WTC11 (cell line): ENCODE data around the gene JAKMIP1. TPM values are rescaled to one million over a fixed set of nuclear protein-coding genes. Genes with fewer than 3 reads are reported as not detected.

Experiments
- ATAC-seq: fragments of 200-7000 bp; cut with Tn5 transposase; 2 replicates; pipeline ENCODE4 v1.10.0; 2021; ENCODE audit warnings: mild to moderate bottlenecking, moderate library complexity
- CTCF ChIA-PET: fragments of 300-600 bp; sonication (Branson Sonifier 250); formaldehyde crosslinking; loops from one replicate; lab custom pipeline; 2021; ENCODE audit warnings: antibody characterized with exemption; lab: Charles Lee
- POLR2A ChIA-PET: fragments of 350-600 bp; sonication (Branson Sonifier 250); formaldehyde crosslinking; loops from one replicate; lab custom pipeline; 2021; ENCODE audit warnings: antibody characterized with exemption; lab: Charles Lee
- DNase-seq: peaks from one replicate; pipeline ENCODE4 v3.0.0; 2021; ENCODE audit warnings: low spot score
- H3K27ac Mint-ChIP-seq: 2 replicates; pipeline ENCODE4 v1.8.0; 2021; ENCODE audit warnings: mixed read lengths
- H3K27me3 Mint-ChIP-seq: 2 replicates; pipeline ENCODE4 v1.8.0; 2021; ENCODE audit warnings: low read depth, mild to moderate bottlenecking, moderate library complexity, mixed read lengths
- H3K36me3 Mint-ChIP-seq: 2 replicates; pipeline ENCODE4 v1.8.0; 2021; ENCODE audit warnings: mixed read lengths
- H3K4me1 Mint-ChIP-seq: 2 replicates; pipeline ENCODE4 v1.8.0; 2022; ENCODE audit warnings: mixed read lengths
- H3K4me3 Mint-ChIP-seq: 2 replicates; pipeline ENCODE4 v1.8.0; 2021; ENCODE audit warnings: mild to moderate bottlenecking, moderate library complexity, mixed read lengths
- H3K9me3 Mint-ChIP-seq: 2 replicates; pipeline ENCODE4 v1.8.0; 2021; ENCODE audit warnings: mixed read lengths
- CDX4 ChIP-seq: fragments of 250-450 bp; sonication (Bioruptor Pico); IDR thresholded peaks from 2 replicates; pipeline ENCODE4 v1.9.0; 2021; ENCODE audit warnings: moderate library complexity, mild to moderate bottlenecking, inconsistent platforms, borderline replicate concordance
- ETV6 ChIP-seq: sonication (generic); formaldehyde crosslinking; IDR thresholded peaks from 2 replicates; pipeline ENCODE4 v1.8.1; 2022; ENCODE audit warnings: mild to moderate bottlenecking, missing genetic modification reagents
- GRHL2 ChIP-seq: fragments of 250-450 bp; sonication (Bioruptor Pico); IDR thresholded peaks from 2 replicates; pipeline ENCODE4 v1.8.0; 2022; ENCODE audit warnings: mild to moderate bottlenecking, moderate library complexity; ENCODE audit not compliant: insufficient replicate concordance, severe bottlenecking
- IRF1 ChIP-seq: sonication (generic); formaldehyde crosslinking; IDR thresholded peaks from 2 replicates; pipeline ENCODE4 v1.8.0; 2023; ENCODE audit warnings: missing genetic modification reagents
- NFATC4 ChIP-seq: fragments of 250-450 bp; sonication (Bioruptor Pico); IDR thresholded peaks from 2 replicates; pipeline ENCODE4 v1.9.0; 2021; ENCODE audit warnings: mild to moderate bottlenecking
- OVOL2 ChIP-seq: fragments of 250-450 bp; sonication (Bioruptor Pico); IDR thresholded peaks from 2 replicates; pipeline ENCODE4 v1.9.0; 2021; ENCODE audit warnings: mild to moderate bottlenecking, borderline replicate concordance
- TEAD1 ChIP-seq: sonication (generic); formaldehyde crosslinking; IDR thresholded peaks from 2 replicates; pipeline ENCODE4 v1.8.0; 2022; ENCODE audit warnings: mild to moderate bottlenecking, missing genetic modification reagents
- TEAD4 ChIP-seq: sonication (generic); formaldehyde crosslinking; IDR thresholded peaks from 2 replicates; pipeline ENCODE4 v1.8.0; 2022; ENCODE audit warnings: mild to moderate bottlenecking, missing genetic modification reagents
- ZBTB21 ChIP-seq: sonication (generic); formaldehyde crosslinking; IDR thresholded peaks from 2 replicates; pipeline ENCODE4 v1.8.1; 2023; ENCODE audit warnings: mild to moderate bottlenecking, missing genetic modification reagents, borderline replicate concordance
- ZNF263 ChIP-seq: sonication (generic); formaldehyde crosslinking; IDR thresholded peaks from 2 replicates; pipeline ENCODE4 v1.8.1; 2022; ENCODE audit warnings: low read depth, mild to moderate bottlenecking, moderate library complexity, missing genetic modification reagents
- ZNF281 ChIP-seq: sonication (generic); formaldehyde crosslinking; IDR thresholded peaks from 2 replicates; pipeline ENCODE4 v1.8.0; 2023; ENCODE audit warnings: mild to moderate bottlenecking, missing genetic modification reagents
- ZNF396 ChIP-seq: fragments of 250-450 bp; sonication (Bioruptor Pico); IDR thresholded peaks from 2 replicates; pipeline ENCODE4 v1.8.0; 2021; ENCODE audit warnings: mild to moderate bottlenecking, moderate library complexity, borderline replicate concordance
- total RNA-seq: library from RNA; stranded (reverse); gene quantifications from 3 replicates; pipeline ENCODE4 v1.2.3, GENCODE V29; 2021
- TF ChIP-seq, protein P1 (sequence below): sonication (generic); formaldehyde crosslinking; IDR thresholded peaks from 2 replicates; pipeline ENCODE4 v1.8.0; 2022; ENCODE audit warnings: mild to moderate bottlenecking, missing genetic modification reagents
- TF ChIP-seq, protein P2 (sequence below): fragments of 250-450 bp; sonication (Bioruptor Pico); IDR thresholded peaks from 2 replicates; pipeline ENCODE4 v1.9.0; 2021; ENCODE audit warnings: mild to moderate bottlenecking, borderline replicate concordance
- TF ChIP-seq, protein P3 (sequence below): sonication (generic); formaldehyde crosslinking; IDR thresholded peaks from 2 replicates; pipeline ENCODE4 v1.8.1; 2022; ENCODE audit warnings: mild to moderate bottlenecking, missing genetic modification reagents, moderate library complexity, borderline replicate concordance
- TF ChIP-seq, protein P4 (sequence below): sonication (generic); formaldehyde crosslinking; IDR thresholded peaks from 2 replicates; pipeline ENCODE4 v1.8.1; 2022; ENCODE audit warnings: low read depth, missing genetic modification reagents, borderline replicate concordance

JAKMIP1 gene
- total RNA-seq, 1 experiment from 2014 or later, result 4.0 TPM

- H3K27me3 Mint-ChIP-seq, result no peaks in the 10 kb centered on the region
- POLR2A ChIA-PET, result no interaction called here
- H3K9me3 Mint-ChIP-seq, result no peaks in the 10 kb centered on the region
- no peak for TF ChIP-seq ZNF263
- TF ChIP-seq, protein P1, sequence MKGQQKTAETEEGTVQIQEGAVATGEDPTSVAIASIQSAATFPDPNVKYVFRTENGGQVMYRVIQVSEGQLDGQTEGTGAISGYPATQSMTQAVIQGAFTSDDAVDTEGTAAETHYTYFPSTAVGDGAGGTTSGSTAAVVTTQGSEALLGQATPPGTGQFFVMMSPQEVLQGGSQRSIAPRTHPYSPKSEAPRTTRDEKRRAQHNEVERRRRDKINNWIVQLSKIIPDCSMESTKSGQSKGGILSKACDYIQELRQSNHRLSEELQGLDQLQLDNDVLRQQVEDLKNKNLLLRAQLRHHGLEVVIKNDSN (CRISPR knock-in tag), result no peak
- TF ChIP-seq CDX4 (CRISPR knock-in tag), result no peak
- TF ChIP-seq TEAD4, result no peak
- TF ChIP-seq TEAD1 (CRISPR knock-in tag), result no peak
- TF ChIP-seq ZBTB21 (CRISPR knock-in tag), result no peak
- TF ChIP-seq ZNF396 (CRISPR knock-in tag), result no peak
- H3K36me3 Mint-ChIP-seq, result no peaks in the 10 kb centered on the region
- H3K4me3 Mint-ChIP-seq, result no peak overlapping the region
- ATAC-seq (no peak), DNase-seq (no peak)
- no peaks in the 10 kb centered on the region; the same call in 1 of the 2 replicates for H3K4me1 Mint-ChIP-seq
- CTCF ChIA-PET, result interaction anchor here (0.8 kb wide), 1 partner anchor 20 kb away, joined by 3 read pairs; no protein-coding TSS in a partner anchor
- H3K27ac Mint-ChIP-seq, result no peak overlapping the region
These were observed 30.7 kb upstream of the JAKMIP1 start for GRCh38 chr4:6230827-6231662.

GRCh38 chr4:6230502-6230785, 30.1 kb upstream of the JAKMIP1 start:
- Mint-ChIP-seq H3K27ac (no peak overlapping the region), H3K4me3 (no peak overlapping the region), H3K4me1 (no peaks in the 10 kb centered on the region; the same call in 1 of the 2 replicates), H3K36me3 (no peaks in the 10 kb centered on the region), H3K27me3 (no peaks in the 10 kb centered on the region), H3K9me3 (no peaks in the 10 kb centered on the region)
- no peak for TF ChIP-seq ZNF281 (CRISPR knock-in tag)
- TF ChIP-seq GRHL2 (CRISPR knock-in tag), result no peak
- no peak for TF ChIP-seq ZBTB21 (CRISPR knock-in tag)
- no peak for TF ChIP-seq TEAD4
- TF ChIP-seq OVOL2, result no peak
- TF ChIP-seq ETV6 (CRISPR knock-in tag), result no peak
- TF ChIP-seq IRF1 (CRISPR knock-in tag), result no peak
- no peak for TF ChIP-seq NFATC4 (CRISPR knock-in tag)
- ChIA-PET CTCF (no interaction called here), POLR2A (no interaction called here)
- ATAC-seq (no peak), DNase-seq (no peak)

DNA sequence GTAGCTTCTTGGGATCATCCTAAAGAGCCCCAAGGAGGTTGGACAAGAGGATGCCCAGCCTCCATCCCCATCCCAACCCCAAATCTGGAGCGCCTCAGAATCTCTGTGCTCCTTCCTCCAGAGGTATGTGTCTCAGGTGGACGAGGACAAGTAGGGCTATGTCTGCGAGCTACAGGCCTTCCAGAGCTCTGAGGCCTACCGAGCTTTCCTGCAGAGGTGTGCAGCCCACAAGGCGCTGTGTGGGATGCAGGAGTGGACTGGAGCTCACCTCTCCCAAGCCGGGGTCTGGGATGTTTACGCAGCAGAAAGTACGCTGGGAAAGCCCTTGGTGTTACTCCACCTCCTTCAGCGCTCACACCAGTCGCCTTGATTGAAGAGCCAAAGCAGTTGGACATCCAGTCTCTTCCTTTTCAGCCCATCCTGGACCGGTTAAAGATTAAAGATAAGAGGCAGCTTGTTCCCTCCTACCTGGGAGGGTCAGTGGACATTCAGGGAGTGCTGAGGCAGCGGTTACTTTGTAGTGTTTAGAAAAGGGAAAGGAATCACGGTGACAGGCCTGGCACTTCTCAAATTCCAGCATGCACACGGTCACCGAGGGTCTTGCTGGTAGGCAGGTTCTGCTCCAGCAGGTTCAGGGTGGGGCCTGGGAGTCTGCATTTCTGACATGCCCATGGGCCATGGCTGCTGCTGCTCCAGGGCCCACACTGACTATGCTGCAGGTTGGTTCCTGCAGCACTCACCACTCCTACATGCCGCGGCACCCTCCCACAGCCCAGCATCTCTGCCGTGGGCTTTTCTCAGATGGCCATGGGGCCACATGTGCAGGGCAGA, 29.5 kb upstream of the JAKMIP1 start:
- CTCF ChIA-PET, result interaction anchor here (0.9 to 2.4 kb wide), 2 partner anchors 21 to 101 kb away, joined by 3 to 8 read pairs; no protein-coding TSS in a partner anchor
- H3K36me3 Mint-ChIP-seq, result no peaks in the 10 kb centered on the region
- no peaks in the 10 kb centered on the region for H3K27me3 Mint-ChIP-seq
- DNase-seq, result no peak
- no peaks in the 10 kb centered on the region for H3K9me3 Mint-ChIP-seq
- POLR2A ChIA-PET, result no interaction called here
- H3K4me1 Mint-ChIP-seq, result no peaks in the 10 kb centered on the region; the same call in 1 of the 2 replicates
- H3K27ac Mint-ChIP-seq, result no peak overlapping the region
- no peak overlapping the region for H3K4me3 Mint-ChIP-seq
- no peak for ATAC-seq
- TF ChIP-seq, protein P2, sequence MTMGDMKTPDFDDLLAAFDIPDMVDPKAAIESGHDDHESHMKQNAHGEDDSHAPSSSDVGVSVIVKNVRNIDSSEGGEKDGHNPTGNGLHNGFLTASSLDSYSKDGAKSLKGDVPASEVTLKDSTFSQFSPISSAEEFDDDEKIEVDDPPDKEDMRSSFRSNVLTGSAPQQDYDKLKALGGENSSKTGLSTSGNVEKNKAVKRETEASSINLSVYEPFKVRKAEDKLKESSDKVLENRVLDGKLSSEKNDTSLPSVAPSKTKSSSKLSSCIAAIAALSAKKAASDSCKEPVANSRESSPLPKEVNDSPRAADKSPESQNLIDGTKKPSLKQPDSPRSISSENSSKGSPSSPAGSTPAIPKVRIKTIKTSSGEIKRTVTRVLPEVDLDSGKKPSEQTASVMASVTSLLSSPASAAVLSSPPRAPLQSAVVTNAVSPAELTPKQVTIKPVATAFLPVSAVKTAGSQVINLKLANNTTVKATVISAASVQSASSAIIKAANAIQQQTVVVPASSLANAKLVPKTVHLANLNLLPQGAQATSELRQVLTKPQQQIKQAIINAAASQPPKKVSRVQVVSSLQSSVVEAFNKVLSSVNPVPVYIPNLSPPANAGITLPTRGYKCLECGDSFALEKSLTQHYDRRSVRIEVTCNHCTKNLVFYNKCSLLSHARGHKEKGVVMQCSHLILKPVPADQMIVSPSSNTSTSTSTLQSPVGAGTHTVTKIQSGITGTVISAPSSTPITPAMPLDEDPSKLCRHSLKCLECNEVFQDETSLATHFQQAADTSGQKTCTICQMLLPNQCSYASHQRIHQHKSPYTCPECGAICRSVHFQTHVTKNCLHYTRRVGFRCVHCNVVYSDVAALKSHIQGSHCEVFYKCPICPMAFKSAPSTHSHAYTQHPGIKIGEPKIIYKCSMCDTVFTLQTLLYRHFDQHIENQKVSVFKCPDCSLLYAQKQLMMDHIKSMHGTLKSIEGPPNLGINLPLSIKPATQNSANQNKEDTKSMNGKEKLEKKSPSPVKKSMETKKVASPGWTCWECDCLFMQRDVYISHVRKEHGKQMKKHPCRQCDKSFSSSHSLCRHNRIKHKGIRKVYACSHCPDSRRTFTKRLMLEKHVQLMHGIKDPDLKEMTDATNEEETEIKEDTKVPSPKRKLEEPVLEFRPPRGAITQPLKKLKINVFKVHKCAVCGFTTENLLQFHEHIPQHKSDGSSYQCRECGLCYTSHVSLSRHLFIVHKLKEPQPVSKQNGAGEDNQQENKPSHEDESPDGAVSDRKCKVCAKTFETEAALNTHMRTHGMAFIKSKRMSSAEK (CRISPR knock-in tag), result no peak
- TF ChIP-seq, protein P3, sequence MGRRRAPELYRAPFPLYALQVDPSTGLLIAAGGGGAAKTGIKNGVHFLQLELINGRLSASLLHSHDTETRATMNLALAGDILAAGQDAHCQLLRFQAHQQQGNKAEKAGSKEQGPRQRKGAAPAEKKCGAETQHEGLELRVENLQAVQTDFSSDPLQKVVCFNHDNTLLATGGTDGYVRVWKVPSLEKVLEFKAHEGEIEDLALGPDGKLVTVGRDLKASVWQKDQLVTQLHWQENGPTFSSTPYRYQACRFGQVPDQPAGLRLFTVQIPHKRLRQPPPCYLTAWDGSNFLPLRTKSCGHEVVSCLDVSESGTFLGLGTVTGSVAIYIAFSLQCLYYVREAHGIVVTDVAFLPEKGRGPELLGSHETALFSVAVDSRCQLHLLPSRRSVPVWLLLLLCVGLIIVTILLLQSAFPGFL (CRISPR knock-in tag), result no peak
- TF ChIP-seq, protein P4, sequence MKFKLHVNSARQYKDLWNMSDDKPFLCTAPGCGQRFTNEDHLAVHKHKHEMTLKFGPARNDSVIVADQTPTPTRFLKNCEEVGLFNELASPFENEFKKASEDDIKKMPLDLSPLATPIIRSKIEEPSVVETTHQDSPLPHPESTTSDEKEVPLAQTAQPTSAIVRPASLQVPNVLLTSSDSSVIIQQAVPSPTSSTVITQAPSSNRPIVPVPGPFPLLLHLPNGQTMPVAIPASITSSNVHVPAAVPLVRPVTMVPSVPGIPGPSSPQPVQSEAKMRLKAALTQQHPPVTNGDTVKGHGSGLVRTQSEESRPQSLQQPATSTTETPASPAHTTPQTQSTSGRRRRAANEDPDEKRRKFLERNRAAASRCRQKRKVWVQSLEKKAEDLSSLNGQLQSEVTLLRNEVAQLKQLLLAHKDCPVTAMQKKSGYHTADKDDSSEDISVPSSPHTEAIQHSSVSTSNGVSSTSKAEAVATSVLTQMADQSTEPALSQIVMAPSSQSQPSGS (CRISPR knock-in tag), result no peak
